HG02759 (cell line): Measurements from ENCODE around the gene ZC3H8.

Source experiments
- ATAC-seq: cut with Tn5 transposase; IDR thresholded peaks from one replicate; pipeline ENCODE4 v1.9.1; 2021; ENCODE audit warnings: mild to moderate bottlenecking, moderate library complexity; ENCODE audit not compliant: unreplicated experiment

The ZC3H8 gene

GRCh38 chr2:112166806-112167499 is 87.9 kb downstream of the ZC3H8 start:
- no peak for ATAC-seq

- no peak for ATAC-seq
These were observed 89.5 kb downstream of the ZC3H8 start for GRCh38 chr2:112165296-112165695.

DNA sequence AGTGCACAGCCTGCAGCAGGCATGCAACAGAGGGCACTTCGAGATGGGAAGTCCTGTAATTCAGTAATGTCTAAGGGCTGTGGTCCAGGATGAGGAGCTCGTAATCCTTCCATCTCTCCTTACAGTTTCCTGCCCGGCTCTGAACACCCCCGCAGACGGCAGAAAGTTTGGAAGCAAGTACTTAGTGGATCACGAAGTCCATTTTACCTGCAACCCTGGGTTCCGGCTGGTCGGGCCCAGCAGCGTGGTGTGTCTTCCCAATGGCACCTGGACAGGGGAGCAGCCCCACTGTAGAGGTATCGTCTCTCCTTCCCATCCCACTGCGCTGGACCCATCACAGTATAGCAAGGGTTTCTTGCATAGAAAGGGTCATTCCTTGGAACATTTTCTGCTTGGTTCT is 90.0 kb downstream of the ZC3H8 start:
- no peak for ATAC-seq

- ATAC-seq = no peak
These were observed 91.3 kb downstream of the ZC3H8 start for GRCh38 chr2:112163541-112163981.

DNA sequence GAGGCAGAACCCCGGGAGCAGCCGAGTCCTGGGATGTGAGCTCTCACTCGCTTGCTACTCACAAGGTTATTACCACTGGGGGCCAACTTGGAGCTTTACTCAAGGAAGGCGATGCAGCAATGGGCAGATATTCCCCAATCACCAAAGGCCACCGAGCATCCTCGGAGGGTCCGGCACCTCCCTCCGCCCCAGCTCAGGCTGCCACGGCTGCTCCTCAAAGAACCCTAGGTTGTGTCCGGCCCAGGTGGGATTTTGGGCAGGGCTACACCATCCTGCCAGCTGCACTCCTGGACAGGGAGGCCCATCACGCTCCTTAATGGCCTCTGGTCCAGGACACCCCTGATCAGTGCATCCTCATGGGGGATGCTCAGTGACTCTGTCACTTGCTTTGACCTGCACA is 91.9 kb downstream of the ZC3H8 start:
- ATAC-seq = no peak

- no peak for ATAC-seq
These were observed 92.5 kb downstream of the ZC3H8 start for GRCh38 chr2:112162341-112162740.
